Activated CD4-positive, alpha-beta T cell treated with anti-CD3 and anti-CD28 coated beads, Interleukin-2, amount 50 U/mL, for 1 hour (primary cell): ENCODE measurements around the gene DPYSL4.

ENCODE experiments used
- DNase-seq: peaks from one replicate; pipeline ENCODE4 v3.0.0-alpha.2; 2020

The DPYSL4 gene

GRCh38 chr10:132230557-132231210 is 43.9 kb downstream of the DPYSL4 start:
- no peak for DNase-seq

DNA sequence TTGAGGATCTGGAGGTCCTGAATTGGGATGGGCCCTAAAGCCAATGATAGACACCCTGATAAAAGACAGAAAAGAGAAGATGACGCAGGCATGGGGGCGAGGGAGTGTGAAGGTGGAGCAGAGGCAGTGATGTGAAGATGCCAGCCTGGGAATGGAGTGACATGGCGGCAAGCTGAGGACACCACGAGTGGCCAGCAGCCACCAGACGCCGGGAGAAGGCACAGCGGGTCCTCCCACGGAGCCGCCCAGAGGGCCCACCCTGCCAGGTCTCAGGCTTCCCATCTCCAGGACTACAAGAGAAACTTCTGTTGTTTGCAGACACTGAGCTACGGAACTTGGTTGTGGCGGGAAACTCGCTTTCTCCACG is 44.9 kb downstream of the DPYSL4 start:
- no peak for DNase-seq

DNA sequence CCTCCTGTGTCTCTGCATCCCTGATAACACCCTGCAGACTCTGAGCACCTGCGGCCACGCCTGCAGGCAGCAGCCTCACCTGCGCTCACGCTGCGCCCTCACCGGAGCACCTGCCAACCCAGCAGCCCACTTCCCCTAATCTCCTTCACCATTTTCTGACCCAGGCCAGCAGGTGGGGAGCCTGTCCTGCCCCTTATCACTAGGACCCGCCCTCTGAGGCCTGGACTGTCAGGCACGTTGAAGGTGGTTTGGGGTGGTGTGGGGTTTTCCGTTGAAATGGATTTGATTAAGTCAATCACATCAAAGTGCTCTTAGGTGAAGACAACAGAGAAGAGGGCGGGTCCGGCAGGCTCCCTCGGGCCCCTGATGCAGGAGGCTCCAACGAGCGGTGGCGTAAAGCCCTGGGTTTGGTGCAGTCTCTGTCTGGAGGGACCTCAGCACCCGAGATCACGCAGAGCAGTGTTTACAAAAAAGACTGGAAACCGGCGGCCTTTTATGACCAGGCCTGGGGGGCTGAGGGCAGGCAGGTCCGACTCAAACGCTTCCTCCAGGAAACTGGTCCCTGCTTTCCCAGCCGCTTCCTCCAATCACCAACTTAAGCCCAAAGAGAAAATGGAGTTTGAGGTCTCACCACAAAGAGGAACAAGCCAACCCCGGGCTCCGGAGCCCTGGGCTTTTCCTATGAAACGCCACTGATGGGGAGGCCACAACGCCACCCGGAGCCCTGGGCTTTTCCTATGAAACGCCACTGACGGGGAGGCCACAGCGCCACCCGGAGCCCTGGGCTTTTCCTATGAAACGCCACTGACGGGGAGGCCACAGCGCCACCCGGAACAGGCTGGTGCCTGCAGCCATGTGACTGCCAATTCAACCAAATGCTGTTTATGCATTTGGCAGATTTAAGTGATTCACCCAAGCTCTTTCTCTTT is 45.5 kb downstream of the DPYSL4 start:
- DNase-seq: peak; percentile 14

DNA sequence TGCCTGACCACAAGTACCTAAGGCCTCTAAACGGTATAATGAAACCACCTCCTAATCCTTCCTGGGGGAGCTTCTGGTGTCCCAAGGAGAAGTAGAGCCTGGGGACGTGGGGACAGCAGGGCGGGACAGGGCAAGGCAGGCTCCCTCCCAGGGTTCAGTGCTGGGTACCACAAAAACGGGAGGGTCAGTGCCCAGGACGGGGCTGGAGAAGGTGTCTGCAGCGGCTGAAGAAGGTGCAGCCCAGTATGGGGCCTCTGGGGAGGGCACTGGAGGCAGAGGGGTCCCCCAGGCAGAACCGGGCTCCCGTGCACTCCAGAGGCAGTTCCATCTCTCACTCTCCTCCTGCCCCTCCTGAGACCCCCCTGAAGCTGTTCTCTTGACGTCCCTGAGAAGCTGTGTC is 46.2 kb downstream of the DPYSL4 start:
- no peak for DNase-seq

DNA sequence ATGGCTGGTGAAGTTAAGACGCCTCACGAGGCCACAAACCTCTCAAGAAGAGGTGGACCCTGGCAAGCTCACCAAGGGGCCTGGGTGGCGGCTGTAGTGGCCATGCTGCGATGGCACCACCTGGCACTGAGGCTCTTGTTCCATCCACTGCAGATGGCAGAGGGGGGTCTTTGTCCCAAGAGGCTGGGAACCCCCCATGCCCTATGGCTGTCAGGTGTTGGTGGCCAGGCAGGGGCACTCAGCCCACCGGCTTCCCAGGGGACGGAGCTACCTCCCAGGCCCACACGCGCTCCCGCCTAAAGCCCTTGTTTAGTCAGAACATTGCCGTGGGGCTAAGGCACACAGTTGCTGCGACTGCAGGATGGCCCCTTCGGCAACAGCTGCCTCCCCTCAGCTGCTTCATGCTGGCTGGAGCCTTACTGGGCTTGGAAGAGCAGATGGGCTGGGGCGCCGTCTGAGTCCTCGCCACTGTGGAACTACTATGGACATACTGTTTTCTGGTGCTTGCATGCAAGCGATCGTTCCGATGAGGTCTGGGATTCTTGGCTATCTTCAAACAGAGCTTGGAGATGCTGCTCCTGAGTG is 46.8 kb downstream of the DPYSL4 start:
- no peak for DNase-seq

GRCh38 chr10:132234860-132235259 is 48.1 kb downstream of the DPYSL4 start:
- DNase-seq: no peak

GRCh38 chr10:132236161-132236560 is 49.4 kb downstream of the DPYSL4 start:
- no peak for DNase-seq

DNA sequence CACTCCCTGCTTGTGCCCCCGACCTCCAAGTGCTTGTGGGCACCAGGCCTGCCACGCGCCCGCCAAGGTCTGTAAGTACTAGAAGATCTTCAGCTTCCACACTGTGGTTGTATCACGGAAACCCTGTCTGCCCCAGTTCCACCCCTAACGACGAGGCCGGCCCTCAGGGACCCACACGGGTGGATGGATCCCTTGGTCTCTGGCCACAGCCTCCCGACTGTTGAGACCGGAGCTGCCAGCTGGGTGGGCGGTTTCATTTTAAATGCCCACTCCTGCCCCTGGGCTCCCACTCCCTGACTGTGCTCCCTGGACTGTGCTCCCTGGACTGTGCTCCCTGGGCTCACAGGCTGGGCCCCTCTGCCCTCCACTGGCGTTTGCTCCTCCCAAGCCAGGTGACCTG is 50.1 kb downstream of the DPYSL4 start:
- no peak for DNase-seq

DNA sequence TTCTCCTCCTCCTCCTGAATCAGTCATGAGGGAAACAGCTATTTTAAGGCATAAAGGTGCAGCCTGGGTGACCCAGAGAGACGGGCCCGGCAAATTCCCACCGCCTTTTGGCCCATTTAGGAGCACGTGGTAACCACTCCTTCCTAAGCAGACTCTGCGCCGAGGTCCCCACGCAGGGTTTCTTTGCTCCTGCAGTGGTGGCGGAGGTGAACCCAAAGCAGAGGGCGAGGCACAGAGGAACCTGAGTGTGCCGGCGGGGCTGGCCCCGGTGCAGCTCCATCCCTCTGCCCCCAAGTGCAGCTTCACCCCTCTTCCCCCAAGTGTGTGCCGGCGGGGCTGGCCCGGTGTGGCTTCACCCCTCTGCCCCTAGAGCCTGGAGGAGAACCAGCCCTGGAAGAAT is 50.6 kb downstream of the DPYSL4 start:
- no peak for DNase-seq

DNA sequence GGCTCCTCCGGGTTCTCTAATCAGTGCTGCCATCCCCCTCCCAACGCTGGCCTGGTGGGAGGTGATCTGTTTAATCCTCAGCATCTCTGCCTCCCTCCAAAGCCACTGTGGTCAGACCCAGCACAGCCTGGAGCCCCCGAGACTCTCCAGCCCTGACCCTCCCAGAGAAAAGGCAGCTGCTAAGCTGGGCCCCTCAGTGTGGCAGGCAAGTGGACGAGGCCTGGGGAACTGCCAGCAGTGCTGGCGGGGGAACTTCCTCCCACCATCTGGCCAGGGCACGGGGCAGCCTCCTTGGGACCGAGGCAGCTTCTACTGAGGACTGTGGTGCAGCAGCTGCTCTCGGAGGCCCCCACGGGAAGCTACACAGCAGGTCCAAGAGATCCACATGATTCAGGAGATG is 51.1 kb downstream of the DPYSL4 start:
- no peak for DNase-seq

- no peak for DNase-seq
Observed at GRCh38 chr10:132238371-132239125, 51.8 kb downstream of the DPYSL4 start.

GRCh38 chr10:132239126-132240031 is 52.6 kb downstream of the DPYSL4 start:
- no peak for DNase-seq

DNA sequence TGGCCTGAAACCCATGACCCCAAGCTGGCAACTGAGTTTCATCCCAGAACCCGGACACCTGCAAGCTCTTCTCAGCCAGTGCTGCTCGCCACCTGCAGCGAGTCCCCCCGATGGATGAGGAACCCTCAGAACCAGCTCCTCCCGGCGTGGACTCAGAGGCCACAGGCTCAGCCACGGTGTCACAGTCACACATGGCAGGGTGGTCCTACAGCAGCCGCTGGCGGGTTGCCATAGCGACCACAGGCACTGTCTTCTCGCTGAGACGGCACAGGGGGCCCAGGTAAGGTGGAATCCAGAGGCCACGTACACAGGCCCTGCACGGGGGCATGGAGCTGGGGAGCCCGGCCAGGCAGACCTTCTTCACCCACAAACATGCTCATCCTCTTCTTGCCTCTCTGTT is 53.4 kb downstream of the DPYSL4 start:
- no peak for DNase-seq

GRCh38 chr10:132240581-132240980 is 53.8 kb downstream of the DPYSL4 start:
- DNase-seq: no peak

GRCh38 chr10:132241086-132241485 is 54.3 kb downstream of the DPYSL4 start:
- DNase-seq: no peak

- DNase-seq: no peak
Observed at GRCh38 chr10:132241496-132241895, 54.7 kb downstream of the DPYSL4 start.

- DNase-seq: no peak
Observed at GRCh38 chr10:132242103-132242840, 55.5 kb downstream of the DPYSL4 start.

GRCh38 chr10:132243141-132243540 is 56.4 kb downstream of the DPYSL4 start:
- DNase-seq: no peak

DNA sequence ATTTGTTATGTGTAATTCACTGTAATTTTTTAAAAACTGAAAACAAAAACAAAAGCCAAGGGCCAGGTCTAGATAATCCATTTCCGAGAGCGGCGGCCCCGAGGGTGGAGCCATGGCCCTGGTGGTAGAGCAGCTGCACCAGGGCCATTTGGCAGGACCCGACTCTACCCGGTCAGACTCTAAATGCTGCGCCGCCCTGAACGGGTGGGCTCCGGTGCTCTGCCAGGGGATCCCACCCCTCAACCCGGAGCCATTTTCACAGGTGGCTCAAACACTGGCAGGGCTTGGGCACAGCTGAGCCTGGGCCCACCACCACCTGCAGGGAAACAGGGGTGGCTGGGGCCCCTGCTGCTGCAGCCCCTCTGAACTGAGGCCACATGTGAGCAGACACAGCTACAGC is 56.9 kb downstream of the DPYSL4 start:
- no peak for DNase-seq

DNA sequence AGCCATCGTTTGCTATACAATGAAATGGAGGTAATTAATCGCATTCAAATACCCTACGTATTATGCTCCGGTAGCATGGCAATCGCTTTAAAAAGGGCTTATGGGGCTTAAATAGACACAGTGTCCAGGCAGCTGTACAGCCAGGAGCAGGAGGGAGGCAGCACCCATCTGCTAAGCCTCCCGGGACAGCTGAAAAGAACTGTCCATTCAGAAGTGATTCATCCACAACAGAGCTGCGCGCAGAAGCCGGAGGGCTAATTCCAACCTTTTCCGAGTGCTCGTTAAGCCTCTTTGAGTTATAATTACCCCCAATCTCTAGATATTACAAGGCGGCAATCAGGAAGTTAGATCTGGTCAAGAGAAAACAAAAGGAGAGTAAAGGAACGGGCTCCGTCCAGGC is 58.3 kb downstream of the DPYSL4 start:
- no peak for DNase-seq

DNA sequence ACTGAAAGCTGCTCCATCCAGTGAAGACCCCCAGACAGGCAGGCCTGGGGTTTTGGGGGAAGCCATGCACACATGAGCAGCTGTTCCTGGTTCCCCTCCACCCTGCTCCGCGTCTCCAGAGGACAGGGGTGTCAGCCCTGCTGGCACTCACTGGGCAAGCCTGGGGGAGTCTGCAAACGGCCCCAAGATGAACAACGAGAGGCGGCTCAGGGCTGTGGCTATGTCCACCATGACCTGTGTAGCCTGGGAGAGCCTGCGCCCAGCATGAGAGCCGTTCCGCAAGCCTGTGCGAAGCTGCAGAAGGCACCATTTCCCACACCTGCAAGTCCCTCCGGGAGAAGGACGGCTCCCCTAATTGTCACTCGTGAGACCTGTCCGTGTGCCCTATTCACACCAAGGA is 59.5 kb downstream of the DPYSL4 start:
- no peak for DNase-seq

DNA sequence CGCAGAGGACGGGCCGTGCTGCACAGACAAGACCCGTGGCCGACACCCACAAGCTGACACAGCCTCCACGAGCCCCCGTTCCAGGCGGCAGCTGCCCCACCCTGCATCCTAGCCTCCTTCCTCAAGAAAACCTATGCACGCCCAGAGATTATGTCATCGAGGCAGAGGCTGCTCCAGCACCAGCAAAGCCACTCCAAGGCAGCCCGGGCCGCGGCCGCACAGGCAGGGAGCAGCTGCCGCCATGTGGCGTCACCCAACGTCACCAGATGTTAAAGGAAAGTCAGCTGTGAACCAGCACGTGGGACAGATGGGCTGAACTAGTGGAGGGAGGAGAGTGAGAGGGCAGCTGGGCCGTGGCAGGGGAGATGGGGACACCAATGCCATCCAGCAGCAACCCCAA is 61.2 kb downstream of the DPYSL4 start:
- no peak for DNase-seq
